CD4-positive, alpha-beta T cell treated with Interleukin-15 for 1 hour (primary cell): ENCODE data around the gene SUPT3H.

Experiments used
- DNase-seq: peaks from one replicate; pipeline ENCODE4 v3.0.0-alpha.2; 2020

SUPT3H gene

GRCh38 chr6:45377554-45378333, at the start of gene SUPT3H:
SUPT3H (minus strand) TSS chr6:45377934.
- DNase-seq = peak; percentile 94

GRCh38 chr6:45426251-45426650, 48.5 kb upstream of the SUPT3H start:
- no peak for DNase-seq

- no peak for DNase-seq
Observed at GRCh38 chr6:45424451-45424861, 46.7 kb upstream of the SUPT3H start.

GRCh38 chr6:45423824-45424450, 46.2 kb upstream of the SUPT3H start:
- peak; percentile 17 for DNase-seq

- DNase-seq = peak; percentile 16
Observed at GRCh38 chr6:45423111-45423823, 45.5 kb upstream of the SUPT3H start.

GRCh38 chr6:45422503-45423110, 44.9 kb upstream of the SUPT3H start:
- DNase-seq = peak; percentile 65

- DNase-seq = peak; percentile 35
Observed at GRCh38 chr6:45421709-45422502, 44.2 kb upstream of the SUPT3H start.

- DNase-seq = no peak
Observed at GRCh38 chr6:45420909-45421708, 43.4 kb upstream of the SUPT3H start.

- peak; percentile 45 for DNase-seq
Observed at GRCh38 chr6:45420083-45420908, 42.6 kb upstream of the SUPT3H start.

GRCh38 chr6:45419571-45420082, 41.9 kb upstream of the SUPT3H start:
- DNase-seq = peak; percentile 56

GRCh38 chr6:45417436-45417835, 39.7 kb upstream of the SUPT3H start:
- DNase-seq = no peak

GRCh38 chr6:45416700-45417099, 39.0 kb upstream of the SUPT3H start:
- DNase-seq = no peak

- DNase-seq = no peak
Observed at GRCh38 chr6:45415788-45416518, 38.2 kb upstream of the SUPT3H start.

- no peak for DNase-seq
Observed at GRCh38 chr6:45415315-45415714, 37.6 kb upstream of the SUPT3H start.

- no peak for DNase-seq
Observed at GRCh38 chr6:45411959-45412358, 34.2 kb upstream of the SUPT3H start.

GRCh38 chr6:45400021-45400420, 22.3 kb upstream of the SUPT3H start:
- no peak for DNase-seq

GRCh38 chr6:45398075-45398813, 20.5 kb upstream of the SUPT3H start:
- no peak for DNase-seq

- no peak for DNase-seq
Observed at GRCh38 chr6:45394586-45395095, 16.9 kb upstream of the SUPT3H start.

GRCh38 chr6:45388328-45388727, 10.6 kb upstream of the SUPT3H start:
- no peak for DNase-seq
